HL-60/S4 (cell line): ENCODE results near the gene MTMR12.

Experiments used
- in situ Hi-C: fragments of 300-500 bp; cut with MboI; formaldehyde crosslinking; loops from 2 replicates; pipeline ENCODE4 v1.14.3; 2022; ENCODE audit warnings: low sequenced_read_pairs

Gene MTMR12

GRCh38 chr5:32276173-32276853 is 36.4 kb downstream of the MTMR12 start:
- in situ Hi-C loops, result no loop called here

GRCh38 chr5:32275396-32275741 is 37.4 kb downstream of the MTMR12 start:
- in situ Hi-C loops, result no loop called here

- in situ Hi-C loops, result no loop called here
These were observed 38.0 kb downstream of the MTMR12 start for GRCh38 chr5:32274548-32275395.

GRCh38 chr5:32273821-32274220 is 38.9 kb downstream of the MTMR12 start:
- in situ Hi-C loops, result no loop called here

- in situ Hi-C loops, result no loop called here
These were observed 40.0 kb downstream of the MTMR12 start for GRCh38 chr5:32272746-32273145.

- in situ Hi-C loops, result no loop called here
These were observed 41.8 kb downstream of the MTMR12 start for GRCh38 chr5:32270946-32271345.

- in situ Hi-C loops, result no loop called here
These were observed 42.6 kb downstream of the MTMR12 start for GRCh38 chr5:32270178-32270577.

GRCh38 chr5:32265902-32266301 is 46.8 kb downstream of the MTMR12 start:
- in situ Hi-C loops, result no loop called here

GRCh38 chr5:32264957-32265572 is 47.7 kb downstream of the MTMR12 start:
- in situ Hi-C loops, result no loop called here

GRCh38 chr5:32263684-32264083 is 49.1 kb downstream of the MTMR12 start:
- in situ Hi-C loops, result no loop called here

GRCh38 chr5:32261198-32261597 is 51.5 kb downstream of the MTMR12 start:
- in situ Hi-C loops, result no loop called here

- in situ Hi-C loops, result no loop called here
These were observed 53.7 kb downstream of the MTMR12 start for GRCh38 chr5:32259033-32259432.

- in situ Hi-C loops, result no loop called here
These were observed 54.3 kb downstream of the MTMR12 start for GRCh38 chr5:32258424-32258823.

GRCh38 chr5:32255540-32255900 is 57.2 kb downstream of the MTMR12 start:
- in situ Hi-C loops, result no loop called here

GRCh38 chr5:32254881-32255539 is 57.7 kb downstream of the MTMR12 start:
- in situ Hi-C loops, result no loop called here

- in situ Hi-C loops, result no loop called here
These were observed 60.8 kb downstream of the MTMR12 start for GRCh38 chr5:32251871-32252458.

- in situ Hi-C loops, result no loop called here
These were observed 63.1 kb downstream of the MTMR12 start for GRCh38 chr5:32249668-32250067.

- in situ Hi-C loops, result no loop called here
These were observed 67.0 kb downstream of the MTMR12 start for GRCh38 chr5:32245742-32246141.

- in situ Hi-C loops, result no loop called here
These were observed 68.7 kb downstream of the MTMR12 start for GRCh38 chr5:32244017-32244416.

- in situ Hi-C loops, result no loop called here
These were observed 71.5 kb downstream of the MTMR12 start for GRCh38 chr5:32241034-32241783.
